Esophagus muscularis mucosa (tissue), 4 donors: ENCODE measurements around the gene FAT1. TPM values are rescaled to one million over a fixed set of nuclear protein-coding genes. Genes with fewer than 3 reads are reported as not detected.

ENCODE experiments used
- DNase-seq: peaks from one replicate; pipeline ENCODE4 v3.0.0-alpha.2; 2017; ENCODE audit errors: extremely low spot score
- H3K27ac ChIP-seq, 4 donors: fragments of 200-600 bp; sonication (generic); replicated peaks in 1 of 4; 1 replicate in 3 of 4; 2 replicates in 1 of 4; pipeline ENCODE4 v1.5.1; 2016 to 2019; ENCODE audit warnings: mild to moderate bottlenecking in 1 of 4
- H3K27me3 ChIP-seq, 4 donors: fragments of 200-600 bp; sonication (generic); one replicate each; pipeline versions ENCODE4 v1.5.1 to v1.6.0; 2016 to 2019
- H3K36me3 ChIP-seq, 4 donors: fragments of 200-600 bp; sonication (generic); one replicate each; pipeline ENCODE4 v1.5.1; 2016 to 2019
- H3K4me1 ChIP-seq, 4 donors: fragments of 200-600 bp; sonication (generic); one replicate each; pipeline ENCODE4 v1.5.1; 2016 to 2019
- H3K4me3 ChIP-seq, 4 donors: fragments of 200-600 bp; sonication (generic); 1 replicate in 2 of 4; 2 replicates in 2 of 4; pipeline ENCODE4 v1.5.1; 2016 to 2019; ENCODE audit warnings: mild to moderate bottlenecking in 4 of 4, moderate library complexity in 1 of 4
- H3K9me3 ChIP-seq, 4 donors: fragments of 200-600 bp; sonication (generic); 1 replicate in 3 of 4; 2 replicates in 1 of 4; pipeline ENCODE4 v1.5.1; 2016 to 2019
- EP300 ChIP-seq: sonication (generic); formaldehyde crosslinking; IDR thresholded peaks from one replicate; pipeline ENCODE4 v1.6.1; 2017; ENCODE audit warnings: antibody characterized with exemption
- POLR2A ChIP-seq: fragments of 450-650 bp; IDR thresholded peaks from one replicate; pipeline ENCODE4 v1.6.1; 2017; ENCODE audit warnings: antibody characterized with exemption, moderate library complexity, mild to moderate bottlenecking, low read depth
- POLR2AphosphoS5 ChIP-seq, 2 donors: sonication (generic); formaldehyde crosslinking; IDR thresholded peaks; one replicate each; pipeline ENCODE4 v1.6.1; 2017; ENCODE audit warnings: antibody characterized with exemption in 2 of 2
- WGBS: methylation state at CpG from one replicate; pipeline ENCODE4 v1.1.5; 2018; 5-methylcytosine and 5-hydroxymethylcytosine counted together
- intact Hi-C: fragments of 100-400 bp; cut with DNase I; formaldehyde crosslinking; loops from one replicate; pipeline ENCODE4 v1.15.1; 2023
- total RNA-seq, 4 donors: library from RNA; depleted of rRNA; stranded (reverse); fragments of >200 nt; gene quantifications; one replicate each; pipeline versions ENCODE4 v1.1.0 to v1.2.1, GENCODE V29; 2016
- TF ChIP-seq, protein P1 (sequence below), 3 experiments: fragments of 200-600 bp in 2 of 3; fragments of 450-650 bp in 1 of 3; sonication (generic) in 2 of 3; IDR thresholded peaks; one replicate each; pipeline ENCODE4 v1.5.1; 2017 to 2019; ENCODE audit warnings: antibody characterized with exemption in 3 of 3, mild to moderate bottlenecking in 2 of 3, moderate library complexity in 1 of 3

Gene FAT1
- total RNA-seq, 4 donors from 2014 or later = 145 to 244 (median 200) TPM

DNA sequence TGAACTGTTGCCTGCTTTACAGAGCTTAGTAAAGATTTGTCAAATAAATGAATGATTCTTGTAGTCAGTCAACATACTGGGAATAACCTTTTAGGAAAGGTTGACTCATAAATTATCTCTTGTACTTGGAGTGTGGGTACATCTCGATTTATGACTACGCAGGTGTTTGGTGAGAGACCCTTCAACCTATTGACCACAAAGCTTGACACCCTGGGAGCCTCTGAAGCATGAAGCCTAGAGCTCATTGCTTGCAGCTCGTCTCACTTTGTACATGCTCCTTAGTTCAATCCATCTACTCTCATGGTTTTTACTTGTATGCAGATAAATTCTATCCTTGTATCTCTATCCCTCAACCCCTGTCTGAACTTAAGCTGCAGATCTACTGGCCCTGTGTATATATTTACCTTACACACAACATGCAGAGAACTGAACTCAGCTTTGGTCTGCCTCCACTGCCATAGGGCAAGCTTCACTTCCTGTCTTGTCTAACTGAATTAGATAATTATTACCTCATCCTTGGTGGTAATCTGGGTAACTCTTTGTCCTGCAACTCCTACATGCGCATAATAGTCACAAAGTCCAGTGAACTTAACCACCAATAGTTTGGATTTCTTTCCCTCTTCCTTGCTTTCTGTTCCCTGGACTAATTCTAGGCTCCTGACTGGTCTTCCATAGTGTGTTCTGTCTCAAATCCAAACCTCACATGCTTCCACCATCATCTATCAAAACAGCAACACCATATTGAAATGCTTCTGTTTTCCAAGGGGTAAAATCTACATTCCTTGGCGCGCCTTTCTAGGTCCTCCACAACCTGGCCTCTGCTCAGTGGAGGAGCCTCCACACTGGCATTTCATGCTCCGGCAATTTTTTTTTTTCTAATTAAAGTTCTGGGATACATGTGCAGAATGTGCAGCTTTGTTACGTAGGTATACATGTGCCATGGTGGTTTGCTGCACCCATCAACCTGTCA, 32.2 kb upstream of the FAT1 start:
- Histone ChIP-seq H3K4me3 (no peak overlapping the region), H3K36me3 (no peaks in the 10 kb centered on the region), H3K27ac (no peak overlapping the region), H3K27me3 (no peaks in the 10 kb centered on the region), H3K9me3 (no peaks in the 10 kb centered on the region), H3K4me1 (no peaks in the 10 kb centered on the region)
- intact Hi-C loops = no loop called here
- no peak for DNase-seq
- WGBS = 93% methylated on average over 8 of the region's 8 CpGs
- TF ChIP-seq POLR2A = no peak
- TF ChIP-seq EP300 = no peak
- TF ChIP-seq, protein P1, sequence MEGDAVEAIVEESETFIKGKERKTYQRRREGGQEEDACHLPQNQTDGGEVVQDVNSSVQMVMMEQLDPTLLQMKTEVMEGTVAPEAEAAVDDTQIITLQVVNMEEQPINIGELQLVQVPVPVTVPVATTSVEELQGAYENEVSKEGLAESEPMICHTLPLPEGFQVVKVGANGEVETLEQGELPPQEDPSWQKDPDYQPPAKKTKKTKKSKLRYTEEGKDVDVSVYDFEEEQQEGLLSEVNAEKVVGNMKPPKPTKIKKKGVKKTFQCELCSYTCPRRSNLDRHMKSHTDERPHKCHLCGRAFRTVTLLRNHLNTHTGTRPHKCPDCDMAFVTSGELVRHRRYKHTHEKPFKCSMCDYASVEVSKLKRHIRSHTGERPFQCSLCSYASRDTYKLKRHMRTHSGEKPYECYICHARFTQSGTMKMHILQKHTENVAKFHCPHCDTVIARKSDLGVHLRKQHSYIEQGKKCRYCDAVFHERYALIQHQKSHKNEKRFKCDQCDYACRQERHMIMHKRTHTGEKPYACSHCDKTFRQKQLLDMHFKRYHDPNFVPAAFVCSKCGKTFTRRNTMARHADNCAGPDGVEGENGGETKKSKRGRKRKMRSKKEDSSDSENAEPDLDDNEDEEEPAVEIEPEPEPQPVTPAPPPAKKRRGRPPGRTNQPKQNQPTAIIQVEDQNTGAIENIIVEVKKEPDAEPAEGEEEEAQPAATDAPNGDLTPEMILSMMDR (IDR thresholded peaks at IDR 0.05) = no peak
- TF ChIP-seq POLR2AphosphoS5 (IDR thresholded peaks at IDR 0.05) = no peak

DNA sequence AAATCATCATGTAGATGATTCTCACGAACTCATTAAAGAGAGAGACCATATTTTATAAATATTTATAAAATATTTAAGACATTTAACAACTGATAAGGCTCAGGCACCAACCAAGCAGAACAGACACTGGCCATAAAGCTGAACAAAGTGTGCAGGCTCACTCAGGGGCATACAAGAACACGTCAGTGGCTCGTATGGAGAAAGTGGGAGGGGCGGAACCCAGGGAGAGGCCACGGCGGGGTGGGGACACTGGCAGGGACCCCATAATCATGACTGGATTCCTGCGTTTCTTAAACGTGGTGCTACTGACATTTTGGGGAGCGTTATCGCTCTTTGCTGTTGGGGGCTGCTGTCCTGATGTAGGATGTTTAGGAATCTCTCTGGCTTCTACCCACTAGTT, 31.3 kb upstream of the FAT1 start:
- no peak overlapping the region for H3K4me3 ChIP-seq
- DNase-seq = no peak
- TF ChIP-seq POLR2AphosphoS5 (IDR thresholded peaks at IDR 0.05) (no peak), POLR2A (no peak), EP300 (no peak)
- TF ChIP-seq, protein P1 (IDR thresholded peaks at IDR 0.05) = no peak
- H3K36me3 ChIP-seq = no peaks in the 10 kb centered on the region
- H3K27me3 ChIP-seq = no peaks in the 10 kb centered on the region
- no peak overlapping the region for H3K27ac ChIP-seq
- 81% methylated on average over 10 of the region's 10 CpGs for WGBS
- no peaks in the 10 kb centered on the region for H3K4me1 ChIP-seq
- intact Hi-C loops = no loop called here
- H3K9me3 ChIP-seq = no peaks in the 10 kb centered on the region

GRCh38 chr4:186752325-186752724, 28.7 kb upstream of the FAT1 start:
- WGBS = 97% methylated on average over 6 of the region's 6 CpGs
- Histone ChIP-seq H3K9me3 (no peaks in the 10 kb centered on the region), H3K36me3 (no peaks in the 10 kb centered on the region), H3K4me1 (no peaks in the 10 kb centered on the region), H3K27me3 (no peaks in the 10 kb centered on the region), H3K27ac (no peak overlapping the region), H3K4me3 (no peak overlapping the region)
- intact Hi-C loops = no loop called here
- TF ChIP-seq, protein P1 (IDR thresholded peaks at IDR 0.05) = no peak
- TF ChIP-seq EP300 (no peak), POLR2A (no peak), POLR2AphosphoS5 (IDR thresholded peaks at IDR 0.05) (no peak)
- DNase-seq = no peak

GRCh38 chr4:186749611-186750281, 26.1 kb upstream of the FAT1 start:
- no peak for TF ChIP-seq POLR2A
- TF ChIP-seq POLR2AphosphoS5 (IDR thresholded peaks at IDR 0.05) = no peak
- TF ChIP-seq, protein P1 (IDR thresholded peaks at IDR 0.05) = no peak
- TF ChIP-seq EP300 = no peak
- no peaks in the 10 kb centered on the region for H3K36me3 ChIP-seq
- H3K4me3 ChIP-seq = no peak overlapping the region
- H3K27me3 ChIP-seq = no peaks in the 10 kb centered on the region
- intact Hi-C loops = no loop called here
- no peak for DNase-seq
- H3K9me3 ChIP-seq = no peaks in the 10 kb centered on the region
- WGBS = 84% methylated on average over 14 of the region's 15 CpGs
- no peaks in the 10 kb centered on the region for H3K4me1 ChIP-seq
- no peak overlapping the region for H3K27ac ChIP-seq
